Keratinocyte (primary cell): Measurements from ENCODE around the gene OR8B2. TPM values are rescaled to one million over a fixed set of nuclear protein-coding genes. Genes with fewer than 3 reads are reported as not detected.
"Not testable (repeated sequence)": the region's sequence is repeated elsewhere in the genome, so short reads cannot be mapped to it uniquely, and the experiment has no call there.

Source experiments
- DNase-seq: peaks from one replicate; pipeline ENCODE4 v3.0.0-alpha.2; 2011; ENCODE audit warnings: low read depth, missing footprints, low spot score
- FAIRE-seq: peaks from 2 replicates; lab custom pipeline; 2011; peaks lifted over from hg19 to GRCh38; lab: Jason Lieb, UNC
- H2AFZ ChIP-seq: 2 replicates; pipeline ENCODE4 v1.6.0; 2012; ENCODE audit warnings: low read length, control low read depth, inconsistent platforms; ENCODE audit not compliant: control insufficient read depth
- H3K27ac ChIP-seq: 2 replicates; pipeline ENCODE4 v1.5.1; 2011; ENCODE audit warnings: low read length; ENCODE audit not compliant: control insufficient read depth, insufficient read depth
- H3K27me3 ChIP-seq: 3 replicates; pipeline ENCODE4 v1.6.0; 2011; ENCODE audit warnings: low read length; ENCODE audit not compliant: control insufficient read depth, insufficient read depth; ENCODE audit errors: extremely low read depth
- H3K36me3 ChIP-seq, 2 experiments: 2 replicates in 1 of 2; 3 replicates in 1 of 2; pipeline ENCODE4 v1.5.1; 2011; ENCODE audit warnings: low read length in 2 of 2, mild to moderate bottlenecking in 1 of 2; ENCODE audit not compliant: control insufficient read depth in 2 of 2, insufficient read depth in 2 of 2; ENCODE audit errors: extremely low read depth in 1 of 2
- H3K4me1 ChIP-seq: 3 replicates; pipeline ENCODE4 v1.5.1; 2011; ENCODE audit warnings: low read length; ENCODE audit not compliant: control insufficient read depth, insufficient read depth; ENCODE audit errors: extremely low read depth
- H3K4me2 ChIP-seq: 3 replicates; pipeline ENCODE4 v1.6.0; 2011; ENCODE audit warnings: low read depth, low read length; ENCODE audit not compliant: control insufficient read depth, insufficient read depth; ENCODE audit errors: extremely low read depth
- H3K4me3 ChIP-seq, 3 experiments: fragments of 200-600 bp in 1 of 3; sonication (generic) in 1 of 3; 2 replicates in 2 of 3; 3 replicates in 1 of 3; pipeline ENCODE4 v1.5.1; 2011 to 2016; ENCODE audit warnings: low read length in 3 of 3, mild to moderate bottlenecking in 3 of 3, control low read depth in 2 of 3, inconsistent platforms in 1 of 3, low read depth in 1 of 3, mixed read lengths in 1 of 3, mixed run types in 1 of 3, moderate library complexity in 1 of 3; ENCODE audit not compliant: control insufficient read depth in 2 of 3, insufficient read depth in 2 of 3; ENCODE audit errors: extremely low read depth in 1 of 3
- H3K79me2 ChIP-seq: 2 replicates; pipeline ENCODE4 v1.6.0; 2012; ENCODE audit warnings: low read length; ENCODE audit not compliant: control insufficient read depth, insufficient read depth
- H3K9ac ChIP-seq: 3 replicates; pipeline ENCODE4 v1.6.0; 2011; ENCODE audit warnings: low read length; ENCODE audit not compliant: control insufficient read depth, insufficient read depth; ENCODE audit errors: extremely low read depth
- H3K9me1 ChIP-seq: 3 replicates; pipeline ENCODE4 v1.6.0; 2011; ENCODE audit warnings: low read length; ENCODE audit not compliant: control insufficient read depth, insufficient read depth; ENCODE audit errors: extremely low read depth
- H3K9me3 ChIP-seq: 2 replicates; pipeline ENCODE4 v1.5.1; 2012; ENCODE audit warnings: low read depth, low read length; ENCODE audit not compliant: control insufficient read depth
- H4K20me1 ChIP-seq: 3 replicates; pipeline ENCODE4 v1.6.0; 2011; ENCODE audit warnings: low read length; ENCODE audit not compliant: control insufficient read depth, insufficient read depth; ENCODE audit errors: extremely low read depth
- EZH2 ChIP-seq: IDR thresholded peaks from one replicate; pipeline ENCODE4 v1.6.1; 2012; ENCODE audit warnings: inconsistent platforms, mild to moderate bottlenecking, low read length, moderate library complexity
- dilution Hi-C: fragments of 300-500 bp; cut with MboI; formaldehyde crosslinking; loops from one replicate; pipeline ENCODE4 v1.7.0; 2020; ENCODE audit warnings: low sequenced_read_pairs; ENCODE audit not compliant: extremely low pct_ligation_motif_present
- polyA plus RNA-seq, 5 experiments: library from polyadenylated mRNA; depleted of rRNA in 3 of 5; stranded (reverse) in 3 of 5; stranded (forward) in 1 of 5; unstranded in 1 of 5; fragments of >200 nt; gene quantifications; 1 replicate in 1 of 5; 2 replicates in 3 of 5; 3 replicates in 1 of 5; pipeline versions ENCODE4 v1.2.1 to v1.2.3, GENCODE V29; 2011 to 2012; ENCODE audit warnings: missing spikeins in 2 of 5, low read depth in 1 of 5, low replicate concordance in 1 of 5
- TF ChIP-seq, protein P1 (sequence below), 3 experiments: IDR thresholded peaks in 1 of 3; conservative IDR thresholded peaks in 1 of 3; optimal IDR thresholded peaks in 1 of 3; 2 replicates in 2 of 3; 3 replicates in 1 of 3; pipeline versions ENCODE3 to v1.5.1; 2011; ENCODE audit warnings: low read length in 3 of 3, mild to moderate bottlenecking in 3 of 3, moderate library complexity in 2 of 3, control low read depth in 1 of 3, inconsistent platforms in 1 of 3; ENCODE audit not compliant: insufficient read depth in 2 of 3; ENCODE audit errors: extremely low read depth in 1 of 3

OR8B2 gene
- polyA plus RNA-seq, 1 donor (not counting 4 experiments of a cell fraction or from before 2014, with no cell fraction given) = not detected

DNA sequence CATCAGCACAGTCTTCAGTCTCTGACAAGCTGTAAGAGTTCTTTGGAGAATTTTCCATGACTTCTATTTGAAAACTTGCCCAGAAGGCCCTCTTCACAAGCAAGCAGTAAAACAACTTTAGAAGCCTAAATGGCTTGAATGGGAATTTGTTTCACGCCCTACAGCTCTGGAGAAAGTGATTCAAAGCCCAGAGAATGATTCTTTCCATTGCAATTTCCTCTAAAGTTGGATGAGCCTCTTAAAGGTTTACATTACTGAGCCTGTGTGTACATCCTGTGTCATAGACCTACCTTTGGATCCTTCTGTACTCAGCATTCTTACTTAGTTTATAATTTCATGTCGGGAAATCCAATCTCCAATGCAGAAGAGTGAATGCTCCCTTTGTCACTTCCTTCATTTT is 21.3 kb upstream of the OR8B2 start:
- Histone ChIP-seq H3K4me1 (no peaks in the 10 kb centered on the region), H3K27me3 (no peaks in the 10 kb centered on the region), H3K4me2 (no peak overlapping the region), H3K27ac (no peak overlapping the region), H3K9ac (no peak overlapping the region), H2AFZ (no peak overlapping the region), H3K4me3 (no peak overlapping the region), H3K36me3 (no peaks in the 10 kb centered on the region), H4K20me1 (no peaks in the 10 kb centered on the region), H3K79me2 (no peaks in the 10 kb centered on the region), H3K9me1 (no peaks in the 10 kb centered on the region), H3K9me3 (no peaks in the 10 kb centered on the region)
- DNase-seq (no peak), FAIRE-seq (no peak)
- dilution Hi-C loops = no loop called here
- TF ChIP-seq EZH2 = no peak
- TF ChIP-seq, protein P1, sequence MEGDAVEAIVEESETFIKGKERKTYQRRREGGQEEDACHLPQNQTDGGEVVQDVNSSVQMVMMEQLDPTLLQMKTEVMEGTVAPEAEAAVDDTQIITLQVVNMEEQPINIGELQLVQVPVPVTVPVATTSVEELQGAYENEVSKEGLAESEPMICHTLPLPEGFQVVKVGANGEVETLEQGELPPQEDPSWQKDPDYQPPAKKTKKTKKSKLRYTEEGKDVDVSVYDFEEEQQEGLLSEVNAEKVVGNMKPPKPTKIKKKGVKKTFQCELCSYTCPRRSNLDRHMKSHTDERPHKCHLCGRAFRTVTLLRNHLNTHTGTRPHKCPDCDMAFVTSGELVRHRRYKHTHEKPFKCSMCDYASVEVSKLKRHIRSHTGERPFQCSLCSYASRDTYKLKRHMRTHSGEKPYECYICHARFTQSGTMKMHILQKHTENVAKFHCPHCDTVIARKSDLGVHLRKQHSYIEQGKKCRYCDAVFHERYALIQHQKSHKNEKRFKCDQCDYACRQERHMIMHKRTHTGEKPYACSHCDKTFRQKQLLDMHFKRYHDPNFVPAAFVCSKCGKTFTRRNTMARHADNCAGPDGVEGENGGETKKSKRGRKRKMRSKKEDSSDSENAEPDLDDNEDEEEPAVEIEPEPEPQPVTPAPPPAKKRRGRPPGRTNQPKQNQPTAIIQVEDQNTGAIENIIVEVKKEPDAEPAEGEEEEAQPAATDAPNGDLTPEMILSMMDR (optimal IDR thresholded peaks at IDR 0.05 in 1 of 3, IDR thresholded peaks at IDR 0.05 in 1 of 3, conservative IDR thresholded peaks at IDR 0.05 in 1 of 3; ENCODE audit: extremely low read depth in 1 of 3, insufficient read depth in 2 of 3, low read length in 3 of 3) = no peak

DNA sequence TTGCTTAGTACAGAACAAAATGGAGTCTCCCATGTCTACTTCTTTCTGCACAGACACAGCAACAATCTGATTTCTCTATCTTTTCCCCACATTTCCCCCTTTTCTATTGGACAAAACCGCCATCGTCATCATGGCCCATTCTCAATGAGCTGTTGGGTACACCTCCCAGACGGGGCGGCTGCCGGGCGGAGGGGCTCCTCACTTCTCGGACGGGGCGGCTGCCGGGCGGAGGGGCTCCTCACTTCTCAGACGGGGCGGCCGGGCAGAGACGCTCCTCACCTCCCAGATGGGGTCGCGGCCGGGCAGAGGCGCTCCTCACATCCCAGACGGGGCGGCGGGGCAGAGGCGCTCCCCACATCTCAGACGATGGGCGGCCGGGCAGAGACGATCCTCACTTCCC is 18.9 kb upstream of the OR8B2 start:
- FAIRE-seq, DNase-seq, H3K27me3 ChIP-seq, H3K4me3 ChIP-seq, H3K79me2 ChIP-seq, H3K9me3 ChIP-seq, H2AFZ ChIP-seq, H3K4me1 ChIP-seq, H3K4me2 ChIP-seq, H3K9me1 ChIP-seq, H4K20me1 ChIP-seq, dilution Hi-C loops, H3K36me3 ChIP-seq, H3K9ac ChIP-seq, H3K27ac ChIP-seq: not testable (repeated sequence)

DNA sequence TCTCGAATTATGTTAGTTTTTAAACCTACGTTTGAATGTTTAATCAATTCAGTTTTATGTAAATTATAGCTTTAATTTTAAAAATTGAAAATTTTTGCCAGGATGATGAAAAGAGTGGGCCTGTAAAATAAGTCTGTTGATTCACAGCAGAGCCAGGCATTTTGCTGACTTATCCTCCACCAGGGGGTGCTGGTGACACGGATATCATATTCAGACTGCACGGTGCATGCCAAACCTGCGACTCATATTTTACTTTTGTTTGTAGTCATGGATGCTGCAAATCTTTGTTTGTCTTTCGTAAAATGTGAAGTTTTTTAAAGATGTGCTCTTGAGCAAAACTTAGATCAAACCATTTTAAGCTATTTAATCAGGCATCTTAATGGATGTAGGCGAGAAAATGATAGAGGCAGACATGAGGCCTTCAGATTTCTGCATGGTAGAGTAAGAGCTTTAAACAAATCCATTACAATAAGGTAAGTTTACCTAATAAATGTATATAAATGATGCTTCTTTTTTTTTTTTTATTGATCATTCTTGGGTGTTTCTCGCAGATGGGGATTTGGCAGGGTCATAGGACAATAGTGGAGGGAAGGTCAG is 18.1 kb upstream of the OR8B2 start:
- dilution Hi-C loops = no loop called here
- FAIRE-seq = peak; percentile 61
- Histone ChIP-seq H3K9me3 (no peaks in the 10 kb centered on the region), H3K27me3 (no peaks in the 10 kb centered on the region), H3K79me2 (no peaks in the 10 kb centered on the region), H3K36me3 (no peaks in the 10 kb centered on the region), H2AFZ (no peak overlapping the region), H3K4me3 (no peak overlapping the region), H3K9me1 (no peaks in the 10 kb centered on the region), H3K9ac (no peak overlapping the region), H3K4me2 (no peak overlapping the region), H3K4me1 (no peaks in the 10 kb centered on the region), H3K27ac (no peak overlapping the region), H4K20me1 (no peaks in the 10 kb centered on the region)
- peak; percentile 19 for DNase-seq
- no peak for TF ChIP-seq EZH2
- TF ChIP-seq, protein P1 (optimal IDR thresholded peaks at IDR 0.05 in 1 of 3, IDR thresholded peaks at IDR 0.05 in 1 of 3, conservative IDR thresholded peaks at IDR 0.05 in 1 of 3; ENCODE audit: extremely low read depth in 1 of 3, insufficient read depth in 2 of 3, low read length in 3 of 3) = peak; percentile 77 to 89 (median 83)
